ENCODE measurements around the gene MAP7D3. TPM values are rescaled to one million over a fixed set of nuclear protein-coding genes. Genes with fewer than 3 reads are reported as not detected.
A peak's percentile ranks its signal among the peaks of the same experiment; 100 is the strongest.

The MAP7D3 gene
- total and polyA plus RNA-seq, 9 of the 15 experiments (the other 6 are each of a cell fraction or from before 2014, with no cell fraction given) = 9.4 to 27.7 (median 14.0) TPM

GRCh38 chrX:136268051-136269048, 17.1 kb upstream of the MAP7D3 start:
- ChIA-PET CTCF (ENCODE audit: low intra/inter-chr PET ratio) (interaction anchor here (0.8 kb wide), 1 partner anchor 100 kb away, joined by 3 read pairs; no protein-coding TSS in a partner anchor), POLR2A (interaction anchor here (1.1 kb wide), 1 partner anchor 11 kb away, joined by 3 read pairs; no protein-coding TSS in a partner anchor)
- no peaks in the 10 kb centered on the region for H3K27me3 ChIP-seq (ENCODE audit: control insufficient read depth in 2 of 2, insufficient read depth in 2 of 2, low read length in 2 of 2)
- FAIRE-seq (peak; percentile 81), ATAC-seq (peak; percentile 87), DNase-seq (ENCODE audit: extremely low read depth in 1 of 4, low spot score in 3 of 4) (peak; percentile 27 to 52 (median 50))
- H3K79me2 ChIP-seq (ENCODE audit: control insufficient read depth, insufficient read depth, low read length) = no peaks in the 10 kb centered on the region
- H3K4me3 ChIP-seq = no peak overlapping the region
- H3K9ac ChIP-seq (ENCODE audit: insufficient read depth in 1 of 2, low read depth in 2 of 2, low read length in 2 of 2) = no peak overlapping the region
- WGBS (ENCODE audit: insufficient coverage, low coverage, missing lambda C conversion rate) = 28% methylated on average over 4 of the region's 5 CpGs
- in situ Hi-C loops (cut with MboI) = no loop called here
- no peaks in the 10 kb centered on the region for H4K20me1 ChIP-seq (replicated peaks; ENCODE audit: control insufficient read depth, insufficient read depth, low read length)
- H2AFZ ChIP-seq (ENCODE audit: low read depth, low read length) = no peak overlapping the region
- H3K9me1 ChIP-seq (ENCODE audit: control insufficient read depth, insufficient read depth, low read length) = no peaks in the 10 kb centered on the region
- H3K27ac ChIP-seq (ENCODE audit: extremely low read depth, low read depth, low read length) = no peak overlapping the region
- BruUV-seq (replicated peaks) = no TSS peak
- intact Hi-C loops (cut with micrococcal nuclease) = loop anchor here (1.0 to 5.0 kb wide), 2 partner anchors 56 to 102 kb away; no protein-coding TSS in a partner anchor
- no peaks in the 10 kb centered on the region for H3K9me3 ChIP-seq (replicated peaks; ENCODE audit: control insufficient read depth, insufficient read depth, low read depth, low read length)
- H3K4me2 ChIP-seq (ENCODE audit: insufficient read depth, low read length) = no peak overlapping the region
- no peaks in the 10 kb centered on the region for H3K36me3 ChIP-seq (ENCODE audit: control insufficient read depth, insufficient read depth, low read length)
- H3K4me1 ChIP-seq (replicated peaks in 1 of 2; ENCODE audit: control insufficient read depth in 2 of 2, insufficient read depth in 2 of 2, low read length in 2 of 2) = no peaks in the 10 kb centered on the region
- TF ChIP-seq REST (IDR thresholded peaks at IDR 0.05; ENCODE audit: borderline replicate concordance) = peak; percentile 43; the same call in 1 of the 2 replicates
- TF ChIP-seq REST (CRISPR knock-in tag; IDR thresholded peaks at IDR 0.05; ENCODE audit: low read depth) = no peak
- no peak for TF ChIP-seq ZNF512 (tag; IDR thresholded peaks at IDR 0.05)
- TF ChIP-seq RAD21 (CRISPR knock-in tag; conservative IDR thresholded peaks at IDR 0.05 in 1 of 2, IDR thresholded peaks at IDR 0.05 in 1 of 2) = peak; percentile 51 to 73
- no peak for TF ChIP-seq POLR2AphosphoS2 (IDR thresholded peaks at IDR 0.05; ENCODE audit: low read length)
- no peak for TF ChIP-seq ETV1 (tag; conservative IDR thresholded peaks at IDR 0.05; ENCODE audit: low read depth)
- TF ChIP-seq, protein P1, sequence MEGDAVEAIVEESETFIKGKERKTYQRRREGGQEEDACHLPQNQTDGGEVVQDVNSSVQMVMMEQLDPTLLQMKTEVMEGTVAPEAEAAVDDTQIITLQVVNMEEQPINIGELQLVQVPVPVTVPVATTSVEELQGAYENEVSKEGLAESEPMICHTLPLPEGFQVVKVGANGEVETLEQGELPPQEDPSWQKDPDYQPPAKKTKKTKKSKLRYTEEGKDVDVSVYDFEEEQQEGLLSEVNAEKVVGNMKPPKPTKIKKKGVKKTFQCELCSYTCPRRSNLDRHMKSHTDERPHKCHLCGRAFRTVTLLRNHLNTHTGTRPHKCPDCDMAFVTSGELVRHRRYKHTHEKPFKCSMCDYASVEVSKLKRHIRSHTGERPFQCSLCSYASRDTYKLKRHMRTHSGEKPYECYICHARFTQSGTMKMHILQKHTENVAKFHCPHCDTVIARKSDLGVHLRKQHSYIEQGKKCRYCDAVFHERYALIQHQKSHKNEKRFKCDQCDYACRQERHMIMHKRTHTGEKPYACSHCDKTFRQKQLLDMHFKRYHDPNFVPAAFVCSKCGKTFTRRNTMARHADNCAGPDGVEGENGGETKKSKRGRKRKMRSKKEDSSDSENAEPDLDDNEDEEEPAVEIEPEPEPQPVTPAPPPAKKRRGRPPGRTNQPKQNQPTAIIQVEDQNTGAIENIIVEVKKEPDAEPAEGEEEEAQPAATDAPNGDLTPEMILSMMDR (IDR thresholded peaks at IDR 0.05 in 2 of 3, conservative IDR thresholded peaks at IDR 0.05 in 1 of 3; ENCODE audit: insufficient read depth in 2 of 3, low read depth in 1 of 3, low read length in 3 of 3) = peak; percentile 66 to 73 (median 71)
